ENCODE results near the gene PLCB4.

The PLCB4 gene

DNA sequence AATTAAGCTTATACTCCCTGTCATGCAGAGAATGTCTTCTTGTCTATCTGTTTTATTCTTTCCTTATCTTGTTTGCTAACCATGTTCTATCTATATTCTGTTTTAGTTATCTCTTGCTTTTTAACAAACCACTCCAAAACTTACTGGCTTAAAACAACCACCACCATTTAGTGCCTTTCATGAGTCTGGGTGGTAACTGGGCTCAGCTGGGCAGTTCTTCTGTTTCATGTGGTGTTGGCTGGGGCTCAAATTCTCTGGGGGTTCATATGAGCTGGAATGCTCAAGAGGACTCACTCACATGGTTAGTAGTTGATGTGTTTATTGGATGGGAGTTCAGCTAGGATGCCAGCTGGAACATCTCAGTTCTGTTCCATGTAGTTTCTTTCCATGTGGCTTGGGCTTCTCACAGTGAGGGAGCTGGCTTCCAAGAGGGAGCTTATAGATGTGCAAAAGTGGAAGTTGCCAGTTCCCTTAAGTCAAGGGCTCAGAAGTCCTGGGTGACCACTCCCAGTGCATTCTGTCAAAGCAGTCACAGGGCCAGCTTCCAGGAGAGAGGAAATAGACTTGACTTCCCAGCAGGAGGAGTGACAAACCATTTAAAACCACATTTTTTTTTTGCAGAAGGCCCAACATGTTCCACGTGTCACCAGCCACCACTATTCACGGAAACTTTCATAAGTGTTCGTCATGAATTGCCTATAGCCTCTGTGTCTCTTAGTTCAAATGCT is 70.4 kb downstream of the PLCB4 start:
- H3K79me2 ChIP-seq (ENCODE audit: control insufficient read depth, insufficient read depth, low read length, poor library complexity): no peaks in the 10 kb centered on the region
- H2AFZ ChIP-seq (ENCODE audit: insufficient read depth, low read length, poor library complexity): no peak overlapping the region
- H3K14ac ChIP-seq (ENCODE audit: low read length): no peak overlapping the region
- H3K9me3 ChIP-seq (ENCODE audit: insufficient read depth, low read depth, low read length): no peaks in the 10 kb centered on the region
- no peak overlapping the region for H2BK5ac ChIP-seq (ENCODE audit: low read depth, low read length, poor library complexity)
- no peaks in the 10 kb centered on the region for H3K79me1 ChIP-seq (ENCODE audit: low read length)
- H4K91ac ChIP-seq (ENCODE audit: low read depth, low read length): no peak overlapping the region
- H2BK12ac ChIP-seq (ENCODE audit: low read length): no peak overlapping the region
- no peak overlapping the region for H4K12ac ChIP-seq (ENCODE audit: low read depth, low read length)
- no peak overlapping the region for H3K27ac ChIP-seq (ENCODE audit: low read depth, low read length)
- no peak overlapping the region for H3K18ac ChIP-seq (ENCODE audit: low read length)
- H3K36me3 ChIP-seq (ENCODE audit: control insufficient read depth in 1 of 2, insufficient read depth in 2 of 2, low read length in 2 of 2): no peaks in the 10 kb centered on the region
- no peak for DNase-seq
- no peaks in the 10 kb centered on the region for H3K4me1 ChIP-seq (ENCODE audit: control insufficient read depth in 1 of 2, insufficient read depth in 2 of 2, low read length in 2 of 2)
- no peak overlapping the region for H3K4me3 ChIP-seq (ENCODE audit: low read depth, low read length)
- no peak overlapping the region for H3K4me2 ChIP-seq (ENCODE audit: low read length)
- no peak overlapping the region for H2BK120ac ChIP-seq (ENCODE audit: insufficient read depth, low read length, poor library complexity)
- H3K27me3 ChIP-seq (ENCODE audit: insufficient read depth, low read length): no peaks in the 10 kb centered on the region
- WGBS (ENCODE audit: extremely low coverage, insufficient coverage, insufficient read length): no CpG with 5 or more reads among the region's 3 CpGs
- no peak overlapping the region for H4K8ac ChIP-seq (ENCODE audit: low read depth, low read length)
- H3K4ac ChIP-seq (ENCODE audit: low read depth, low read length): no peak overlapping the region
- H2AK5ac ChIP-seq (ENCODE audit: low read length): no peak overlapping the region
- no peak overlapping the region for H3K23ac ChIP-seq (ENCODE audit: low read length)
- no peak overlapping the region for H3K9ac ChIP-seq (ENCODE audit: low read length)

DNA sequence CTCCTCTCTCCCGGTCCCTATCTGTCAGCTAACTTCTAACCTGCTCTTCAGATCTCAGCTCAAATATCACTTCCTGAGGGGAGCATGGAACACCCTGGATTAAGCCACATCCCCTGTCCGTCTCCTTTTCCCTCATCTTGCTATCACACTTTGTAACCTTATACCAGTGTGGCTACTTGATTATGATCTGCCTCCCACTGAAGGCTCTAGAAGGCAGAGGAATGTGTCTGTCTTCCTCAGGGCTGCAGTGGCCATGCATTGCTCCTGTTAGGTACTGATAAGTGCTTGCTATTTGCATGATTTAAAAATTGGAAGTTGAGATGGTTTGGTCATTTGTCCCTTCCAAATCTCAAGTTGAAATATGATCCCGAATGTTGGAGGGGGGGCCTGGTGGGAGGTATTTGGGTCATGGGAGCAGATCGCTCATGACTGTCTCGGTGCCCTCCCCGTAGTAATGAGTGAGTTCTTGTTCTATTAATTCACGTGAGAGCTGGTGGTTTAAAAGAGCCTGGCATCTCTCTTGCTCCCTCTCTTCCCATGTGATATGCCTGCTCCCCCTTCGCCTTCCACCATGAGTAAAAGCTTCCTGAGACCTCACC is 71.4 kb downstream of the PLCB4 start:
- no peaks in the 10 kb centered on the region for H3K27me3 ChIP-seq (ENCODE audit: insufficient read depth, low read length)
- no peak overlapping the region for H3K9ac ChIP-seq (ENCODE audit: low read length)
- no peak overlapping the region for H2BK120ac ChIP-seq (ENCODE audit: insufficient read depth, low read length, poor library complexity)
- H3K4me3 ChIP-seq (ENCODE audit: low read depth, low read length): no peak overlapping the region
- H4K12ac ChIP-seq (ENCODE audit: low read depth, low read length): no peak overlapping the region
- H2AK5ac ChIP-seq (ENCODE audit: low read length): no peak overlapping the region
- no peaks in the 10 kb centered on the region for H3K79me1 ChIP-seq (ENCODE audit: low read length)
- no peak overlapping the region for H3K23ac ChIP-seq (ENCODE audit: low read length)
- no peak overlapping the region for H2BK5ac ChIP-seq (ENCODE audit: low read depth, low read length, poor library complexity)
- no peak overlapping the region for H3K4ac ChIP-seq (ENCODE audit: low read depth, low read length)
- H2AFZ ChIP-seq (ENCODE audit: insufficient read depth, low read length, poor library complexity): no peak overlapping the region
- H3K79me2 ChIP-seq (ENCODE audit: control insufficient read depth, insufficient read depth, low read length, poor library complexity): no peaks in the 10 kb centered on the region
- H4K91ac ChIP-seq (ENCODE audit: low read depth, low read length): no peak overlapping the region
- H3K27ac ChIP-seq (ENCODE audit: low read depth, low read length): no peak overlapping the region
- no peak overlapping the region for H3K4me2 ChIP-seq (ENCODE audit: low read length)
- no CpG with 5 or more reads among the region's 8 CpGs for WGBS (ENCODE audit: extremely low coverage, insufficient coverage, insufficient read length)
- no peaks in the 10 kb centered on the region for H3K9me3 ChIP-seq (ENCODE audit: insufficient read depth, low read depth, low read length)
- no peak for DNase-seq
- no peak overlapping the region for H3K18ac ChIP-seq (ENCODE audit: low read length)
- H2BK12ac ChIP-seq (ENCODE audit: low read length): no peak overlapping the region
- no peak overlapping the region for H4K8ac ChIP-seq (ENCODE audit: low read depth, low read length)
- no peaks in the 10 kb centered on the region for H3K36me3 ChIP-seq (ENCODE audit: control insufficient read depth in 1 of 2, insufficient read depth in 2 of 2, low read length in 2 of 2)
- no peaks in the 10 kb centered on the region for H3K4me1 ChIP-seq (ENCODE audit: control insufficient read depth in 1 of 2, insufficient read depth in 2 of 2, low read length in 2 of 2)
- no peak overlapping the region for H3K14ac ChIP-seq (ENCODE audit: low read length)

DNA sequence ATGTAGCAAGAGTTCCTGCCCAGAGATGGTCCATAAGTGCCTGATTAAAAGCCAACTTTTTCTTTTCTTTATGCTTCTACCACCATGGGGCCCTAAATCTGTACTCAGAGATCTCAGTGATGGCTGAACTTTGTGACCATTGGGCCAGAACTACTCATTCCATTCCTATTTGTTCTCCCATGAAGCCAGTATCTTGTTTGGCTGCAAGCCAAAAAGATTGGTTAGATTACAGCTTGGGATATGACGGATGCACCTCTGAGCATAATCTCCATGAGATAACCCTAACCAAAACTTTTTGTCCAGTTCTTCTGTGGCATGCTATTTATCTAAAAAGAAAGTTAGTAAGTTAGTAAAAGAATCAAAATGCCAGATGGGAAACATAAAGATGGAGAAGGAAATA is 72.2 kb downstream of the PLCB4 start:
- no peak overlapping the region for H4K8ac ChIP-seq (ENCODE audit: low read depth, low read length)
- no peak overlapping the region for H3K23ac ChIP-seq (ENCODE audit: low read length)
- no CpG with 5 or more reads among the region's 1 CpG for WGBS (ENCODE audit: extremely low coverage, insufficient coverage, insufficient read length)
- no peak overlapping the region for H2AFZ ChIP-seq (ENCODE audit: insufficient read depth, low read length, poor library complexity)
- H3K18ac ChIP-seq (ENCODE audit: low read length): no peak overlapping the region
- H3K4me2 ChIP-seq (ENCODE audit: low read length): no peak overlapping the region
- H3K9ac ChIP-seq (ENCODE audit: low read length): no peak overlapping the region
- no peak overlapping the region for H4K91ac ChIP-seq (ENCODE audit: low read depth, low read length)
- no peak overlapping the region for H3K27ac ChIP-seq (ENCODE audit: low read depth, low read length)
- H2BK5ac ChIP-seq (ENCODE audit: low read depth, low read length, poor library complexity): no peak overlapping the region
- H2BK120ac ChIP-seq (ENCODE audit: insufficient read depth, low read length, poor library complexity): no peak overlapping the region
- no peaks in the 10 kb centered on the region for H3K27me3 ChIP-seq (ENCODE audit: insufficient read depth, low read length)
- no peak overlapping the region for H2BK12ac ChIP-seq (ENCODE audit: low read length)
- no peaks in the 10 kb centered on the region for H3K79me2 ChIP-seq (ENCODE audit: control insufficient read depth, insufficient read depth, low read length, poor library complexity)
- no peak overlapping the region for H2AK5ac ChIP-seq (ENCODE audit: low read length)
- H3K4me1 ChIP-seq (ENCODE audit: control insufficient read depth in 1 of 2, insufficient read depth in 2 of 2, low read length in 2 of 2): no peaks in the 10 kb centered on the region
- no peak overlapping the region for H3K4ac ChIP-seq (ENCODE audit: low read depth, low read length)
- no peaks in the 10 kb centered on the region for H3K9me3 ChIP-seq (ENCODE audit: insufficient read depth, low read depth, low read length)
- H3K4me3 ChIP-seq (ENCODE audit: low read depth, low read length): no peak overlapping the region
- no peak for DNase-seq
- no peak overlapping the region for H4K12ac ChIP-seq (ENCODE audit: low read depth, low read length)
- H3K79me1 ChIP-seq (ENCODE audit: low read length): no peaks in the 10 kb centered on the region
- H3K14ac ChIP-seq (ENCODE audit: low read length): no peak overlapping the region
- no peaks in the 10 kb centered on the region for H3K36me3 ChIP-seq (ENCODE audit: control insufficient read depth in 1 of 2, insufficient read depth in 2 of 2, low read length in 2 of 2)

DNA sequence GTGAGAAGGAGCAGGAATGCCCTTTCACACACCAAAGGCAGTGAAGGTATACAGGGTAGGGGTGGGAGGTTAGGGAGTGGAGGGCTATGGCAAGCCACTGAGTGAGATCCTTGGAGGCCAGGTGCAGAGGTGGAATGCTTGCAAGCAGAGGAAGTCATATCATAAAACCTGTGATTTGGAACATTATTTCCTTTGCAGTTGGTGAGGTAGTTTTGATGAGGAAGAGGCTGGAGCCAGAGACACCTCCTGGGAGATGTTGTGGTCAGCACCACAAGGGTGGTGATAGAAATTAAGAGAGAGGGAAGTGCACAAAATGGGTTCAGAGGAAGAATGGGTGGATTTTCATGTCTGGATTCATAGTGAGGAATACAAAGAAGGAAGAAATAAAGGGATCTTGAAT is 73.0 kb downstream of the PLCB4 start:
- Histone ChIP-seq H3K9ac (ENCODE audit: low read length) (no peak overlapping the region), H3K4me2 (ENCODE audit: low read length) (no peak overlapping the region), H3K9me3 (ENCODE audit: insufficient read depth, low read depth, low read length) (no peaks in the 10 kb centered on the region), H3K4me3 (ENCODE audit: low read depth, low read length) (no peak overlapping the region), H2AFZ (ENCODE audit: insufficient read depth, low read length, poor library complexity) (no peak overlapping the region), H2BK12ac (ENCODE audit: low read length) (no peak overlapping the region), H3K79me2 (ENCODE audit: control insufficient read depth, insufficient read depth, low read length, poor library complexity) (no peaks in the 10 kb centered on the region), H2BK5ac (ENCODE audit: low read depth, low read length, poor library complexity) (no peak overlapping the region), H2AK5ac (ENCODE audit: low read length) (no peak overlapping the region), H3K14ac (ENCODE audit: low read length) (no peak overlapping the region), H3K36me3 (ENCODE audit: control insufficient read depth in 1 of 2, insufficient read depth in 2 of 2, low read length in 2 of 2) (no peaks in the 10 kb centered on the region), H4K8ac (ENCODE audit: low read depth, low read length) (no peak overlapping the region), H3K27ac (ENCODE audit: low read depth, low read length) (no peak overlapping the region), H3K27me3 (ENCODE audit: insufficient read depth, low read length) (no peaks in the 10 kb centered on the region), H3K18ac (ENCODE audit: low read length) (no peak overlapping the region), H3K79me1 (ENCODE audit: low read length) (no peaks in the 10 kb centered on the region), H4K91ac (ENCODE audit: low read depth, low read length) (no peak overlapping the region), H3K4ac (ENCODE audit: low read depth, low read length) (no peak overlapping the region), H2BK120ac (ENCODE audit: insufficient read depth, low read length, poor library complexity) (no peak overlapping the region), H4K12ac (ENCODE audit: low read depth, low read length) (no peak overlapping the region), H3K4me1 (ENCODE audit: control insufficient read depth in 1 of 2, insufficient read depth in 2 of 2, low read length in 2 of 2) (no peaks in the 10 kb centered on the region), H3K23ac (ENCODE audit: low read length) (no peak overlapping the region)
- no peak for DNase-seq
